ENCODE measurements around the gene RTEL1.

Gene RTEL1

GRCh38 chr20:63744574-63745423 is 86.7 kb downstream of the RTEL1 start:
- H3K27ac ChIP-seq (ENCODE audit: low read length) = no peak overlapping the region
- H4K20me1 ChIP-seq (ENCODE audit: insufficient read depth, low read length) = no peaks in the 10 kb centered on the region
- H3K9me3 ChIP-seq (replicated peaks; ENCODE audit: insufficient read depth, low read length) = no peaks in the 10 kb centered on the region
- no peaks in the 10 kb centered on the region for H3K79me2 ChIP-seq (ENCODE audit: low read length)
- no peaks in the 10 kb centered on the region for H3K4me1 ChIP-seq (ENCODE audit: low read length)
- no peaks in the 10 kb centered on the region for H3K36me3 ChIP-seq (replicated peaks; ENCODE audit: insufficient read depth, low read length)
- no peak overlapping the region for H2AFZ ChIP-seq (ENCODE audit: low read length)
- H3K9me2 ChIP-seq (replicated peaks; ENCODE audit: insufficient read depth, low read length) = no peaks in the 10 kb centered on the region
- H3K27me3 ChIP-seq (replicated peaks; ENCODE audit: insufficient read depth, low read length) = 0 out of 2 replicates have a peak, but pooled peaks cover 4% of the 10 kb centered on the region
- no peaks in the 10 kb centered on the region for H3F3A ChIP-seq (ENCODE audit: insufficient read depth, low read length)
- no peak overlapping the region for H3K9ac ChIP-seq (ENCODE audit: low read length)
- TF ChIP-seq EZH2phosphoT487 (IDR thresholded peaks at IDR 0.05; ENCODE audit: low read length) = no peak
- no peak for TF ChIP-seq CTCF (IDR thresholded peaks at IDR 0.05; ENCODE audit: low read length)
- no peak for TF ChIP-seq EZH2 (optimal IDR thresholded peaks at IDR 0.05; ENCODE audit: low read depth, low read length)
- no peak for DNase-seq
- no peak overlapping the region for H3K4me3 ChIP-seq (ENCODE audit: low read length)
- H3K4me2 ChIP-seq (ENCODE audit: low read depth, low read length) = no peak overlapping the region

- no peaks in the 10 kb centered on the region for H4K20me1 ChIP-seq (ENCODE audit: insufficient read depth, low read length)
- H3K36me3 ChIP-seq (replicated peaks; ENCODE audit: insufficient read depth, low read length) = no peaks in the 10 kb centered on the region
- 0 out of 2 replicates have a peak, but pooled peaks cover 8% of the 10 kb centered on the region for H3K27me3 ChIP-seq (replicated peaks; ENCODE audit: insufficient read depth, low read length)
- no peaks in the 10 kb centered on the region for H3F3A ChIP-seq (ENCODE audit: insufficient read depth, low read length)
- TF ChIP-seq EZH2phosphoT487 (IDR thresholded peaks at IDR 0.05; ENCODE audit: low read length) (no peak), EZH2 (optimal IDR thresholded peaks at IDR 0.05; ENCODE audit: low read depth, low read length) (no peak), CTCF (IDR thresholded peaks at IDR 0.05; ENCODE audit: low read length) (no peak)
- H3K9me3 ChIP-seq (replicated peaks; ENCODE audit: insufficient read depth, low read length) = no peaks in the 10 kb centered on the region
- DNase-seq = no peak
- H3K9me2 ChIP-seq (replicated peaks; ENCODE audit: insufficient read depth, low read length) = no peaks in the 10 kb centered on the region
- H3K4me3 ChIP-seq (ENCODE audit: low read length) = no peak overlapping the region
- no peak overlapping the region for H2AFZ ChIP-seq (ENCODE audit: low read length)
- no peak overlapping the region for H3K27ac ChIP-seq (ENCODE audit: low read length)
- H3K4me1 ChIP-seq (ENCODE audit: low read length) = no peaks in the 10 kb centered on the region
- H3K9ac ChIP-seq (ENCODE audit: low read length) = no peak overlapping the region
- no peak overlapping the region for H3K4me2 ChIP-seq (ENCODE audit: low read depth, low read length)
- H3K79me2 ChIP-seq (ENCODE audit: low read length) = no peaks in the 10 kb centered on the region
Observed at GRCh38 chr20:63745424-63745805, 87.3 kb downstream of the RTEL1 start.

All from MM.1S (cell line).